ENCODE data around the gene TP53I13. TPM values are rescaled to one million over a fixed set of nuclear protein-coding genes. Genes with fewer than 3 reads are reported as not detected.

TP53I13 gene
- total and polyA plus RNA-seq, 10 of the 15 experiments (the other 5 are each of a cell fraction or from before 2014, with no cell fraction given), result 0.31 to 45.1 (median 19.5) TPM; not detected in 1

DNA sequence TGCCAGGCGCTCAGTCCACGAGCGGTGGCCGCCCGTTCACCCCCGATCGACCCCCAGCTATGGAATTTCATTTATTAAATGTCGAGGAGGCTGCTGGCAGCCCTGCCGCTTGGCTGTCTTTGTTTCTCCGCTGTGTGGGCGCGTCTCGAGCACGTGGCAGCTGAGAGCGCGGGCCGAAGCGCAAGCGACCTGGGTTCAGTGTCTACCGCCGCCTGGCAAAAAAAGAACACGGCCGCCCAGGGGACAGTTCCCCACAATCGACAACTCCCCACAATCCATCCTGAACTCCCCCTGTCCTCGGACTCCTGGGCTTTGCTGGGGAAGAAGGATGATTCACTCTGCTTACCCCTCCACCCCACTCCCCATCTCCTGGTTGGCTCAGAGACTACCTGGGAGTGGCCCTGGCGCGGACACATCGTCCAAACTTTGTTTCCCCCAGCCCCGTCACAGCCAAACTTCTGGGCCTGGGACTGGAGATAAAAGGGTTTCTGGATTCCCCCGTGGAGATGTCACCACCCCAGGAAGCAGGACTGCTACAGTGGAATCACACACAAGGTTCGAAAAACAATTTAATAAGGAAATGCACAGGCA, 22.7 kb downstream of the TP53I13 start (continued):
- no peak for TF ChIP-seq BRCA1 (IDR thresholded peaks at IDR 0.05; ENCODE audit: low read depth, low read length)
- peak; percentile 24; the same call in 1 of the 2 replicates for TF ChIP-seq HCFC1 (IDR thresholded peaks at IDR 0.05; ENCODE audit: low read length)
- peak; percentile 61; the same call in 1 of the 2 replicates for TF ChIP-seq GATAD2B (conservative IDR thresholded peaks at IDR 0.05; ENCODE audit: low read depth)
- 0 out of 2 replicates have a peak, but pooled peaks have one; percentile 36 for TF ChIP-seq CHD2 (IDR thresholded peaks at IDR 0.05; ENCODE audit: borderline replicate concordance, low read depth, low read length)
- no peak for TF ChIP-seq MYB (IDR thresholded peaks at IDR 0.05; ENCODE audit: borderline replicate concordance, low read depth, low read length)
- TF ChIP-seq, protein P1, sequence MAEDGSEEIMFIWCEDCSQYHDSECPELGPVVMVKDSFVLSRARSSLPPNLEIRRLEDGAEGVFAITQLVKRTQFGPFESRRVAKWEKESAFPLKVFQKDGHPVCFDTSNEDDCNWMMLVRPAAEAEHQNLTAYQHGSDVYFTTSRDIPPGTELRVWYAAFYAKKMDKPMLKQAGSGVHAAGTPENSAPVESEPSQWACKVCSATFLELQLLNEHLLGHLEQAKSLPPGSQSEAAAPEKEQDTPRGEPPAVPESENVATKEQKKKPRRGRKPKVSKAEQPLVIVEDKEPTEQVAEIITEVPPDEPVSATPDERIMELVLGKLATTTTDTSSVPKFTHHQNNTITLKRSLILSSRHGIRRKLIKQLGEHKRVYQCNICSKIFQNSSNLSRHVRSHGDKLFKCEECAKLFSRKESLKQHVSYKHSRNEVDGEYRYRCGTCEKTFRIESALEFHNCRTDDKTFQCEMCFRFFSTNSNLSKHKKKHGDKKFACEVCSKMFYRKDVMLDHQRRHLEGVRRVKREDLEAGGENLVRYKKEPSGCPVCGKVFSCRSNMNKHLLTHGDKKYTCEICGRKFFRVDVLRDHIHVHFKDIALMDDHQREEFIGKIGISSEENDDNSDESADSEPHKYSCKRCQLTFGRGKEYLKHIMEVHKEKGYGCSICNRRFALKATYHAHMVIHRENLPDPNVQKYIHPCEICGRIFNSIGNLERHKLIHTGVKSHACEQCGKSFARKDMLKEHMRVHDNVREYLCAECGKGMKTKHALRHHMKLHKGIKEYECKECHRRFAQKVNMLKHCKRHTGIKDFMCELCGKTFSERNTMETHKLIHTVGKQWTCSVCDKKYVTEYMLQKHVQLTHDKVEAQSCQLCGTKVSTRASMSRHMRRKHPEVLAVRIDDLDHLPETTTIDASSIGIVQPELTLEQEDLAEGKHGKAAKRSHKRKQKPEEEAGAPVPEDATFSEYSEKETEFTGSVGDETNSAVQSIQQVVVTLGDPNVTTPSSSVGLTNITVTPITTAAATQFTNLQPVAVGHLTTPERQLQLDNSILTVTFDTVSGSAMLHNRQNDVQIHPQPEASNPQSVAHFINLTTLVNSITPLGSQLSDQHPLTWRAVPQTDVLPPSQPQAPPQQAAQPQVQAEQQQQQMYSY (CRISPR knock-in tag; IDR thresholded peaks at IDR 0.05), result no peak
- TF ChIP-seq NR2C1 (IDR thresholded peaks at IDR 0.05), result no peak
- TF ChIP-seq MYC (IDR thresholded peaks at IDR 0.05; ENCODE audit: insufficient read depth, insufficient read length, insufficient replicate concordance, low read length, severe bottlenecking), result peak; percentile 55
- no peak for TF ChIP-seq CBX5 (IDR thresholded peaks at IDR 0.05; ENCODE audit: low read depth)
- TF ChIP-seq EZH2 (IDR thresholded peaks at IDR 0.05; ENCODE audit: borderline replicate concordance, control insufficient read depth, low read depth, low read length), result no peak
- TF ChIP-seq, protein P2, sequence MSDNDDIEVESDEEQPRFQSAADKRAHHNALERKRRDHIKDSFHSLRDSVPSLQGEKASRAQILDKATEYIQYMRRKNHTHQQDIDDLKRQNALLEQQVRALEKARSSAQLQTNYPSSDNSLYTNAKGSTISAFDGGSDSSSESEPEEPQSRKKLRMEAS (IDR thresholded peaks at IDR 0.05; ENCODE audit: low read depth, low read length), result peak; percentile 88
- TF ChIP-seq YBX1 (IDR thresholded peaks at IDR 0.05), result no peak
- TF ChIP-seq, protein P3, sequence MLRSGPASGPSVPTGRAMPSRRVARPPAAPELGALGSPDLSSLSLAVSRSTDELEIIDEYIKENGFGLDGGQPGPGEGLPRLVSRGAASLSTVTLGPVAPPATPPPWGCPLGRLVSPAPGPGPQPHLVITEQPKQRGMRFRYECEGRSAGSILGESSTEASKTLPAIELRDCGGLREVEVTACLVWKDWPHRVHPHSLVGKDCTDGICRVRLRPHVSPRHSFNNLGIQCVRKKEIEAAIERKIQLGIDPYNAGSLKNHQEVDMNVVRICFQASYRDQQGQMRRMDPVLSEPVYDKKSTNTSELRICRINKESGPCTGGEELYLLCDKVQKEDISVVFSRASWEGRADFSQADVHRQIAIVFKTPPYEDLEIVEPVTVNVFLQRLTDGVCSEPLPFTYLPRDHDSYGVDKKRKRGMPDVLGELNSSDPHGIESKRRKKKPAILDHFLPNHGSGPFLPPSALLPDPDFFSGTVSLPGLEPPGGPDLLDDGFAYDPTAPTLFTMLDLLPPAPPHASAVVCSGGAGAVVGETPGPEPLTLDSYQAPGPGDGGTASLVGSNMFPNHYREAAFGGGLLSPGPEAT (IDR thresholded peaks at IDR 0.05; ENCODE audit: low read depth), result no peak
